ENCODE measurements around the gene FASLG. TPM values are rescaled to one million over a fixed set of nuclear protein-coding genes. Genes with fewer than 3 reads are reported as not detected.

Gene FASLG
- total and polyA plus RNA-seq, 4 donors = 0.14 to 0.61 (median 0.30) TPM

- no peaks in the 10 kb centered on the region for H3K27me3 ChIP-seq (ENCODE audit: control insufficient read depth in 4 of 4, insufficient read depth in 4 of 4, low read length in 3 of 4)
- 81% methylated on average over 3 of the region's 3 CpGs for WGBS
- H3K27ac ChIP-seq (ENCODE audit: low read depth in 1 of 2, low read length in 2 of 2) = no peak overlapping the region
- H3K4me3 ChIP-seq (ENCODE audit: low read depth in 1 of 3, low read length in 3 of 3) = no peak overlapping the region
- H3K9me3 ChIP-seq (ENCODE audit: control insufficient read depth in 4 of 4, low read length in 3 of 4) = no peaks in the 10 kb centered on the region
- DNase-seq (ENCODE audit: low spot score) = no peak
- H3K36me3 ChIP-seq (ENCODE audit: control insufficient read depth in 4 of 4, insufficient read depth in 3 of 4, low read depth in 1 of 4, low read length in 3 of 4) = no peaks in the 10 kb centered on the region
- TF ChIP-seq CTCF (IDR thresholded peaks at IDR 0.05; ENCODE audit: low read depth, low read length, missing input control) (no peak), JUND (IDR thresholded peaks at IDR 0.05) (no peak), RAD21 (IDR thresholded peaks at IDR 0.05) (no peak), ATF3 (IDR thresholded peaks at IDR 0.05) (no peak), TAF1 (conservative IDR thresholded peaks at IDR 0.05) (no peak), ZBTB33 (IDR thresholded peaks at IDR 0.05) (no peak), HNF4G (IDR thresholded peaks at IDR 0.05) (no peak), YY1 (IDR thresholded peaks at IDR 0.05) (no peak), RXRA (IDR thresholded peaks at IDR 0.05) (no peak), NR2F2 (IDR thresholded peaks at IDR 0.05) (no peak), SP1 (IDR thresholded peaks at IDR 0.05) (no peak)
- no peak overlapping the region for H3K9ac ChIP-seq (ENCODE audit: low read depth in 1 of 2, low read length in 2 of 2)
- H3K4me1 ChIP-seq (ENCODE audit: control insufficient read depth in 4 of 4, insufficient read depth in 4 of 4, low read length in 3 of 4) = no peaks in the 10 kb centered on the region
Measured at GRCh38 chr1:172668097-172668496, 9.2 kb downstream of the FASLG start.

GRCh38 chr1:172669011-172669410, 10.1 kb downstream of the FASLG start:
- H3K36me3 ChIP-seq (ENCODE audit: control insufficient read depth in 4 of 4, insufficient read depth in 3 of 4, low read depth in 1 of 4, low read length in 3 of 4) = no peaks in the 10 kb centered on the region
- no peaks in the 10 kb centered on the region for H3K27me3 ChIP-seq (ENCODE audit: control insufficient read depth in 4 of 4, insufficient read depth in 4 of 4, low read length in 3 of 4)
- H3K9ac ChIP-seq (ENCODE audit: low read depth in 1 of 2, low read length in 2 of 2) = no peak overlapping the region
- no peak for DNase-seq (ENCODE audit: low spot score)
- no peak overlapping the region for H3K4me3 ChIP-seq (ENCODE audit: low read depth in 1 of 3, low read length in 3 of 3)
- H3K27ac ChIP-seq (ENCODE audit: low read depth in 1 of 2, low read length in 2 of 2) = no peak overlapping the region
- TF ChIP-seq RXRA (IDR thresholded peaks at IDR 0.05) = no peak
- TF ChIP-seq NR2F2 (IDR thresholded peaks at IDR 0.05) = no peak
- H3K9me3 ChIP-seq (ENCODE audit: control insufficient read depth in 4 of 4, low read length in 3 of 4) = no peaks in the 10 kb centered on the region
- H3K4me1 ChIP-seq (ENCODE audit: control insufficient read depth in 4 of 4, insufficient read depth in 4 of 4, low read length in 3 of 4) = no peaks in the 10 kb centered on the region
- WGBS = 91% methylated on average over 3 of the region's 3 CpGs

- 76% methylated on average over 4 of the region's 4 CpGs for WGBS
- Histone ChIP-seq H3K9me3 (ENCODE audit: control insufficient read depth in 4 of 4, low read length in 3 of 4) (no peaks in the 10 kb centered on the region), H3K27ac (ENCODE audit: low read depth in 1 of 2, low read length in 2 of 2) (no peak overlapping the region), H3K9ac (ENCODE audit: low read depth in 1 of 2, low read length in 2 of 2) (no peak overlapping the region), H3K36me3 (ENCODE audit: control insufficient read depth in 4 of 4, insufficient read depth in 3 of 4, low read depth in 1 of 4, low read length in 3 of 4) (no peaks in the 10 kb centered on the region), H3K4me3 (ENCODE audit: low read depth in 1 of 3, low read length in 3 of 3) (no peak overlapping the region), H3K4me1 (ENCODE audit: control insufficient read depth in 4 of 4, insufficient read depth in 4 of 4, low read length in 3 of 4) (no peaks in the 10 kb centered on the region), H3K27me3 (ENCODE audit: control insufficient read depth in 4 of 4, insufficient read depth in 4 of 4, low read length in 3 of 4) (no peaks in the 10 kb centered on the region)
- DNase-seq (ENCODE audit: low spot score) = no peak
- TF ChIP-seq NR2F2 (IDR thresholded peaks at IDR 0.05) (no peak), JUND (IDR thresholded peaks at IDR 0.05) (no peak), YY1 (IDR thresholded peaks at IDR 0.05) (no peak), ZBTB33 (IDR thresholded peaks at IDR 0.05) (no peak), HNF4A (conservative IDR thresholded peaks at IDR 0.05) (no peak), ATF3 (IDR thresholded peaks at IDR 0.05) (no peak), GABPA (IDR thresholded peaks at IDR 0.05 in 1 of 2, conservative IDR thresholded peaks at IDR 0.05 in 1 of 2) (no peak), FOXA1 (IDR thresholded peaks at IDR 0.05) (no peak), FOXA2 (IDR thresholded peaks at IDR 0.05) (no peak), MAX (IDR thresholded peaks at IDR 0.05) (no peak), SP1 (IDR thresholded peaks at IDR 0.05) (no peak), RAD21 (IDR thresholded peaks at IDR 0.05) (no peak), EGR1 (IDR thresholded peaks at IDR 0.05; ENCODE audit: low read depth in 2 of 2) (no peak), CTCF (IDR thresholded peaks at IDR 0.05; ENCODE audit: low read depth, low read length, missing input control) (no peak), TAF1 (conservative IDR thresholded peaks at IDR 0.05) (no peak), RXRA (IDR thresholded peaks at IDR 0.05) (no peak), HNF4G (IDR thresholded peaks at IDR 0.05) (no peak)
Measured at GRCh38 chr1:172670316-172670715, 11.4 kb downstream of the FASLG start.
